Keratinocyte (primary cell): ENCODE measurements around the gene SLC9A3.

ENCODE experiments used
- CTCF ChIP-seq, 3 experiments: IDR thresholded peaks in 1 of 3; conservative IDR thresholded peaks in 1 of 3; optimal IDR thresholded peaks in 1 of 3; 2 replicates in 2 of 3; 3 replicates in 1 of 3; pipeline versions ENCODE3 to v1.5.1; 2011; ENCODE audit warnings: low read length in 3 of 3, mild to moderate bottlenecking in 3 of 3, moderate library complexity in 2 of 3, control low read depth in 1 of 3, inconsistent platforms in 1 of 3; ENCODE audit not compliant: insufficient read depth in 2 of 3; ENCODE audit errors: extremely low read depth in 1 of 3
- EZH2 ChIP-seq: IDR thresholded peaks from one replicate; pipeline ENCODE4 v1.6.1; 2012; ENCODE audit warnings: inconsistent platforms, mild to moderate bottlenecking, low read length, moderate library complexity

GRCh38 chr5:539469-540070, 15.3 kb upstream of the SLC9A3 start:
- TF ChIP-seq CTCF (optimal IDR thresholded peaks at IDR 0.05 in 1 of 3, IDR thresholded peaks at IDR 0.05 in 1 of 3, conservative IDR thresholded peaks at IDR 0.05 in 1 of 3; ENCODE audit: extremely low read depth in 1 of 3, insufficient read depth in 2 of 3, low read length in 3 of 3) (no peak), EZH2 (no peak)
